ENCODE measurements around the gene CAMSAP1.
A peak's percentile ranks its signal among the peaks of the same experiment; 100 is the strongest.
"Not testable (repeated sequence)": the region's sequence is repeated elsewhere in the genome, so short reads cannot be mapped to it uniquely, and the experiment has no call there.

CAMSAP1 gene

GRCh38 chr9:135901031-135901758 lies 6.2 kb downstream of the CAMSAP1 start:
- no peak for DNase-seq

DNA sequence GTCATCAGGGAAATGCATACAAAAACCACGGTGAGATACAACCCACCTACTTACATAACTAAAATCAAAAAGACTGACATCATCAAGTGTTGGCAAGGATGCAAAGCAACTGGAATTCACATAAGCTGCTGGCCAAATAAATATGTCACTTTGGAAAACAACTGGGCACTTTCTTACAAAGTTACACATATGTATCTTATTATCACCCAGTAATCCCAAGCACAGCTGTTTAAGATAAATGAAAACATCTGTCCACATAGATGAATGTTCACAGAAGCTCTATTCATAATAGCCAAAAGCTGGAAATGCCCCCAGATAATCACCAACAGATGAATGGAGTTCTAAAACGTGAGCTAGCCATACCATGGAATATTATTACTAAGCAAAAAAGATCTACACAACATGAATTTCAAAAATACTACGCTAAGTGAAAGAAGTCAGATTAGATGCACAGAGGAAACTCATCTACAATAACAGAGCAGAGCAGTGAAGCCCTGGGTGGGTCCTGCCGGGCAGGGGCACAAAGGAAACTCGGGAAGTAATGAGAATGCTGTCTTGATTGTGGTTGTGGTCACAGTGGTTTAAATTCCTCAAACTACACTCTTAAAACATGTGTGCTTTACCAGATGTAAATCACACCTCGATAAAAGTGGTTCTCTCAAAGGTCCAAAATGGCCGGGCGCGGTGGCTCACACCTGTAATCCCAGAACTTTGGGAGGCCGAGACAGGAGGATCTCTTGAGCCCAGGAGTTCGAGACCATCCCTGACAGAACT lies 8.5 kb downstream of the CAMSAP1 start:
- no peak for DNase-seq

DNA sequence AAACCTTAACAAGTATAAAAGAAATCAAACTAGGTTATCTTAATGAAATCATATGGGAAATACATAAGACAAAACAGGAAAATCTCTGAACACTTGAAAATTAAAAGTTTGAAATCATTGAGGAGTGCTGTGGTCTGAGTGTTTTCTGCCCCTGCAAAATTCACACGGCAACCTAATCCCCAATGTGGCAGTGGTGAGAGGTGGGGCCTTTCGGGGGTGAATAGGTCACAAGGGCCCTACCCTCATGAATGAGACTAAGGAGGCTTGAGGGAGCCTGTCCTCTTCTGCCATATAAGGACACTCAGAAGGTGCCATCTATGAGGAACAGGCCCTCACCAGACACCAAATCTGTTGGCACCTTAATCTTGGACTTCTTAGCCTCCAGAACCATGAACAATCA lies 10.7 kb downstream of the CAMSAP1 start:
- no peak for DNase-seq

DNA sequence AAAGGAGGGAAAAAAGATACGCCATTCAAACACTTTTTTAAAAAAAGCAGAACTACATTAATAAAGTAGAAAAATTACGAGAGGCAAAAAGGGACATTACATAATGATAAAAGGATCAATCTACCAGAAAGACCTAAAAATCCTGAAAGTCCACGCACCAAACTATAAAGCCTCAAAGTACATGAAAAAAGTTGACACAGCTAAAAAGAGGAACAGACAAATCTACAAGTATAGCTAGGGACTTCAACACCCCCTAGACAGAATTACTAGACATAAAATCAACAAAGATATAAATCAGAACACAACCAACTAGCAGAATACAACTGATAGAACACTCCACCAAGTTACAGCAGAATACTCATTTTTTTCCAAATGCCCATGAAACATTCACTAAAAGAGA lies 11.1 kb downstream of the CAMSAP1 start:
- no peak for DNase-seq

- no peak for DNase-seq
Measured at GRCh38 chr9:135895202-135895848, 12.0 kb downstream of the CAMSAP1 start.

- DNase-seq, result no peak
Measured at GRCh38 chr9:135893104-135893503, 14.2 kb downstream of the CAMSAP1 start.

DNA sequence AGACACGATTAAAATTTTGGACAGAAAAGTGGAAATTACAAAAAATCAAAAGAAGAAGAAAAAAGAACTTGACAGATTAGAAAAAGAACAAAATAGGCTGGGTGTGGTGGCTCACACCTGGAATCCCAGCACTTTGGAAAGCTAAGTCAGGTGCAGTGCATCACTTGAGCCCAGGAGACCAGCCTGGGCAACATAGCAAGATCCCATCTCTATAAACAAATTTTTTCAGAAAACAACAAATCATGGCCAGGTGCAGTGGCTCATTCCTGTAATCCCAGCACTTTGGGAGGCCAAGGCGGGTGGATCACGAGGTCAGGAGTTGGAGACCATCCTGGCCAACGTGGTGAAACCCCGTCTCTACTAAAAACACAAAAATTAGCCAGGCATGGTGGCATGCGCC lies 15.0 kb downstream of the CAMSAP1 start:
- not testable (repeated sequence) for DNase-seq

GRCh38 chr9:135891027-135891631 lies 16.2 kb downstream of the CAMSAP1 start:
- DNase-seq, result no peak

DNA sequence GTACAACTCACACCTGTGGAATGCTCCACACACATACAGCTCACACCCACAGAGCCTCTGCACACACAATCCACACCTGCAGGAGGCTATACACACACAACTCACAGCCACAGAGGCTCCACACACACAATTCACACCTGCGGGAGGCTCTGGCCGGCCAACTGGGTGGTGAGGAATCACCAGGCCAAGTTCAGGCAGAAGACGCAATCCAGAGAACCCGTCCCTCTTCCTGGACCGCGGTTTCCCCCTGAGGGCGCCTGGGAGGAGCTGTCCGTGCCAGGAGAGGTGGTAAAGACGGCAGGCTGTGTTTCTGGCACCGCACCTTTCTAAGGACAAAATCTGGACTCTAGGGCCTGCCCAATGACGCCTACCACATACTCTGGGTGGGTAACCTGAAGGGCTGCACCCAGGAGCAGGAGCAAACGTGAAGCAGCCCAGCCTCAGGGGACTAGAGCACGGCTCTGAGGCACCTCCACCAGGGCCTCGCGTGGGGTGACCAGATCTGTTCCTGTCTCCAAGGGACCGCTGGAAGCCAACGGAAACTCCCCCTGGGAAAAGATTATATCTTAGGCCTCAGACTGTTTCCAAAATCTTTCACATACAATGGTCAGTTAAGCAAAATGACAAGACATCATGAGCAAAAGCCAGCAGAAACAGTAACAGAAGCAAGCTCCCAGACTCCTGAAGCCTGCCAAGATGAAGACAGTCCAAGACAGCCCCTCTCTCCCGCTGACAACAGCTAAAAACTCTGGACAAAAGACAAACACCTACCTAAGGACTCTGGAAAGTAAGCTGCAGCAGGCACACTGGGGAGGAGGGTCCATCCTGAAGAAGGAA lies 16.9 kb downstream of the CAMSAP1 start:
- DNase-seq, result no peak

DNA sequence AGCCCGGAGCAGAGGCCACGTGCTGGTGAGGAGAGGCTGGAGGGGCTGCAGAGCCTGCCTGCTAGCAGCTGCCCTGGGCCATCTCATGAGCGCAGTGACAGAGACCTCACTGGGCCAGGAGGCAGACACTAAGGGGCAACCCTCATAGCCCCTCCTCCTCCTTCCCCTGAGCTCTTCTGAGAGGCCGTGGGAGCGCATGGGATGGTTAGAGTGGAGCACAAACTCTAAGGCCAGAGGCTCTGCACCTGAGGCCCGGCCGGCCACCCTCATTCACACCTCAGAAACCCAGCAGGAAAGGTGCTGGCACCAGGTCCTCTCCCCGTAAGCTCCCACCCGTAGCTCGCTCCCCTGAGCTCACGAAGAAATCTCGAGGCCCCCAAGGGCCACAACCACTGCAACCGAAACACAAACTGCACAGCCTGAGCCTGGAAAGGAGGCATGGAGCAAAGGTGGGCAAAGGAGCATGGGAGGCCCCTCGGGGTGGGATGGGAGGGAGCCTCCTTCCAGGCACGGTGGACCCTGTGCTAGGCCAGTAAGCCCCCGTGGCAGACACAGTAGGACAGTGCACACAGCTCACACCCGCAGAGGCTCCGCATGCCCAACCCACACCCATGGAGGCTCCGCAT lies 17.7 kb downstream of the CAMSAP1 start:
- DNase-seq, result no peak

- no peak for DNase-seq
Measured at GRCh38 chr9:135888766-135889394, 18.5 kb downstream of the CAMSAP1 start.

GRCh38 chr9:135888126-135888765 lies 19.1 kb downstream of the CAMSAP1 start:
- DNase-seq, result no peak

GRCh38 chr9:135887585-135888050 lies 19.7 kb downstream of the CAMSAP1 start:
- DNase-seq, result peak in 5 of 51 donors; percentile 29 to 49 (median 37)

DNA sequence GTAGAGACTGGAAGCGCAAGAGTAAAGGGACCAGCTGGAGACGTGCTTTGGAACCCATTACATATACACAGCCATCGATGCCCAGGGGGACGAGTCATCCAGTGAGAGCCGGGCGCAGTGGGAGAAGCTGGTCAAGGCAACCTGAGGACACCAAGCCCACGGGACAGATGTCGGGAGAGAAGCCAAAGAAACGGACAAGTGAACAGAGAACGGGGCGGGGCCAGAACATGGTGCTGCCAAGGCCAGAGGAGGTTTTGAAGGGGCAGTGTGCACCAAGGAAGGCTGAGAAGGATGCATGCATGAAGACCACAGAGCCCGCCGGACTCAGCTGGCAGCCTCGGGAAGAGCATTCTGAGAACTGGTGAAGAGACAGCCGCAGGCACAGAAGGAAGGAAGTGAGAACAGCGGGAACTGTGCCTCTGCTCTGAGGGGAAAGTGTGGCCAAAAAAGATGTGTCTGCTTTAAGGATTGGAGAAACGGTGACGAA lies 20.3 kb downstream of the CAMSAP1 start:
- peak in 30 of 51 donors; percentile 21 to 77 (median 48) for DNase-seq

DNA sequence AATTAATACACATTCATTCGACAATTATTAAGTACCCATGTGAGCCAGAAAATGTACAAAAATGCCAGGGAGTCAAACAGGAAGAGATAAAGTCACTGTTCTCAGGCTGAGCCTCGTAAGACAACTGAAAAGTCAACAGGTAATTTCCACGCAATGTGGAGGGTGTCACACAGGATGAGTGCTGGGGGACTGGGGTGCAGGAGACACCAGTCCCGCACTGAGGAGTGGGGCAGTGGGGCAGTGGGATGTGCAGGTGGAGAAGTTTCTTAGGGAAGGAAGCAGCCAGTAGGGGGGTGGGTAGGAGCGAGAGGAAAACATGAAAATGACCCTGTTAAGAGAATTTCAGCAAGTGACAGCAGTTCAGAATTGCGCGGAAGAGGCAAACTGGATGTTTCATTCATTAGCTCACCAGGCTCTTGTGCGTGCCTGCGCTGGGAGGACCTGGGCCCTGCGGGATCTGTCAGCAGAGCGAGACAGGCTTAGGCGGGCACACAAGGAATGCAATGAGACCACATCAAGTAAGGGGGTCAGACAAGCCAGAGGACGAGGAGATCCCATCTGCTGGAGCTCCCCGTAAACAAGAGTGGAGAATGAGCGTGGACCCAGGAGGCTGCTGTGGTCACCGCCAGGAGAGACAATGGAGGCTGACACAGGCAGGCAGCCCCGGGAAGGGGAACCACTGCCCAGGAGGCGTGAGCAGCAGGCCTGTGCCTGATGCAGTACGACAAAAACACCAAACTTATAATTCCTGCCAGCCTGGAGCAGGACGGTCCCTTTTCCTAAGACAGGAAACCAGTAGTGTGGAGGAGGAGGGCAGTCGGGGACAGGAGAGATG lies 21.0 kb downstream of the CAMSAP1 start:
- peak in 16 of 51 donors; percentile 27 to 71 (median 44) for DNase-seq

DNA sequence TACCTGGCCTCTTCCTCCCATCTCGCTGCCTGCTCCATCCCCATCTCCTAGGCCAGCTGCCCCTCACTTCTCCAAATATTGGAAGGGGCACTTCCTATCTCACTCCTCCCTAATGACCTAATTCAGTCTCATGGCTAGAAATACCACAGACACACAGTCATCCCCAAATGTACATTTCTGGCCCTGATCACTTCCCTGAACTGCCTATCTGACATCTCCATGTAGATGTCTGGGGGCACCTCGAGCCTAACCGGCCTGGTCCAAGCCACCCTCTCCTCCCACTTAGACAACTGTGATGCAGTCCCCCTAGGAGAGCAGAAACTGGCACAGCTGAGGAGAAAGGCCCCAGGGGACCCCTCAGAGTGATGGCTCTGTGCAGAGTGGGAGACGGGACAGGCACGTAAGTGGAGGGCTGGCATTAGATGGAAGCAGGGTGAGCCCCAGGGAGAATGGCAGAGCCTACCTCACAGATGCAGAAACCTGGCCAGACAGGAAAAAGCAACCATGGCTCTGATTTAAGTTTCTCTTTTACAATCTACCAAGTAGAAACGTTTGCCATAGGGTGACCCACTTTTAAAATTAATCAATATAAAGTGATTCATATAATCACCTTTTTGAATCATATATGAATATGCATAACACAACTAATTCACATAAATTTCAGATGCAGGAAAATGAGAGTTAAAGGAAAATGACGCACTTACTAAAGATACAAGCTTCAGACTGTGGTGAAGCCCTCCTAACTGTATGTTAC lies 22.1 kb downstream of the CAMSAP1 start:
- DNase-seq, result no peak

DNA sequence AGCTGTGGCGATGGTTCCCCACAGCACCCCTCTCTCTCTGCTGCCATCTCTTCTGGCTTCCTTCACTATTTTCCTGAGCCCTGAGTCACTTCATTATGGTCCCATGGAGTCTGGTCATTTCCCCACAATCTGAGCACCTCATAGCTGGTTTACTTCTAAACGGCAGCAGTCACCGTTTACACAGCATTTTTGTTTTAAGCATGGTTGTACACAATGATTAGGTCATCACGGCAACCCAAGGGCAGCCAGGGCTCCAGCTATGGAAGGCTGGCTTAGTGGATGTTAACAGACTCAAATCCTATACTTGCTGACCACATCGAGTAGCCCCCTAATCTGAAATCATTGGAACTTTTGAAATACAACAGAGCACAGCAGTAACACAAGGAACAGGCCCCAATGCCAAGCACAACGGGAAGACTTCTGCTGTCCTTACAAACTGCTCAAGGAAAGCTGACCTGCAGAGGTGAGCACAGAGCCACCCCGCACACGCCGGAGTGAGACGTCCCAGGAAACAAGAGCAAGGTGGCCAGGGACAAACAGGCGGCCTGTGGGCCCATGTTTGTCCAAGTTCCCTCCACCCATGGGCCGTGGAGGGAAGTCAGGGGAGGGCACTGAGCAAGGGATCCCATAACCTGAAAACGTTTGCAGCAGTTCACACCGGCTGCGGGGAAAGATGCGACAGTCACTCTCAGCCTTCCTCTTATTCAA lies 22.9 kb downstream of the CAMSAP1 start:
- DNase-seq, result peak in 1 of 51 donors; percentile 18
